Non-pigmented ciliary epithelial cell (primary cell): ENCODE measurements around the gene AVEN.
"Not testable (repeated sequence)": the region's sequence is repeated elsewhere in the genome, so short reads cannot be mapped to it uniquely, and the experiment has no call there.

Experiments used
- DNase-seq: peaks from one replicate; pipeline ENCODE4 v3.0.0-alpha.2; 2010; ENCODE audit warnings: low read depth

Gene AVEN, protein sequence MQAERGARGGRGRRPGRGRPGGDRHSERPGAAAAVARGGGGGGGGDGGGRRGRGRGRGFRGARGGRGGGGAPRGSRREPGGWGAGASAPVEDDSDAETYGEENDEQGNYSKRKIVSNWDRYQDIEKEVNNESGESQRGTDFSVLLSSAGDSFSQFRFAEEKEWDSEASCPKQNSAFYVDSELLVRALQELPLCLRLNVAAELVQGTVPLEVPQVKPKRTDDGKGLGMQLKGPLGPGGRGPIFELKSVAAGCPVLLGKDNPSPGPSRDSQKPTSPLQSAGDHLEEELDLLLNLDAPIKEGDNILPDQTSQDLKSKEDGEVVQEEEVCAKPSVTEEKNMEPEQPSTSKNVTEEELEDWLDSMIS

DNA sequence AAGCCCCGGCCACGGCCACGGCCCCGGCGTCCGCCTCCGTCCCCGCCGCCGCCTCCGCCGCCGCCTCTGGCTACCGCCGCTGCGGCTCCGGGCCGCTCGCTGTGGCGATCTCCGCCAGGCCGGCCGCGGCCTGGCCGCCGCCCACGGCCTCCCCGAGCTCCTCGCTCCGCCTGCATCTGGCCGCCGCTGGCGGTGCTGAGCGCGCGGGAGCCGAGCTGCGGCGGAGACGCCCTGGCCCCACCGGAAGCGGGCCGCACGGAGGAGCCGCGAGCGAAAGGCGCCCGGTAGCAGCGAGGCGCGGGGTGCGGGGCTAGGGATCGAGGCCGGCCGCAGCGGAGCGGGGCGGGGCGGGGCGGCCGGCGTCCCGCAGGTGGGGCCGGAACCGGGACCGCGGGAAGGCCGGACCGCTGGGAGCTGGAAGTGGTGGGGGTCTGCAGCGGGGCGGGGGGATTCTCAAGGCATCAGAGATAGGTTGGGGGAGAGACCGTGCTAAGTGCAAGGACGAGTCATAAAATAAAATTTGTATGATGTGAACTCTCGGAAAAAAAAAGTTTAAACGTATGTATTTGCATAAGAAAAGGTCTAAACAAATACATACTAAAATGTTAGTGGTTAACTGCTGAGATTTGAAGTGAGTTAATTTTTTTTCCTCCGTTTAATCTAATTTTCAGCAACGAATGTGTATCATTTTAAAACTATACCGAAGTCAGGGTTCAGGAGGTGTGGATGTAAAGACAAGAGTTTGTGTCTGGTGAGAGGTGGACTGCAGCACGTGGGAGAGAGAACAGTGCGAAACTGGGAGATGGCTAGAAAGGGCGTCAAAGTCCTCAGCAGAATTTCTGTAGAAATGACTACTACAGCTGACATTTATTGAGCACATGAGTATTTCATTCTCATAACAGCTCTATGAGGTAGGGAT is at the start of gene AVEN:
AVEN (minus strand) TSS at position 334 of the 919 bp plus-strand sequence; CDS start at position 176, 158 bp downstream.
- no peak for DNase-seq

DNA sequence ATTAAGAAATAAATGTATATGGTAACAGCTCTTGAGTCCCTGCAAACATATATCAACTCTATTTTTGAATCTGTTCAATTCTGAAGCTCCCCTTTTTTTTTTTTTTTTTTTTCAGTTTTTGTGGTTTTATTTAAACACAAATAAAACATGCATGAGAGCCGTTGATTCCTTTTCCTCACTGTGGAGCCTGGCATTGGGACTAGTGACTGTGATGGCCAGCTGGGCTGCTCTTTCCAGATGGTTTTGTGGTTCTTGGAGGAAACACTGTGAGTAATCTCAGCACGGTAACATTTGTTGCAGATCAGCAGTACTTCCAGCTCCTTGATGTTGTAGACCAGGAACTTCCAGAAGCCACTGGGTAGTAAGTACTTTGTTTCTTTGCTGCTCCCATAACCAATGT is 46.7 kb upstream of the AVEN start:
- DNase-seq: no peak

DNA sequence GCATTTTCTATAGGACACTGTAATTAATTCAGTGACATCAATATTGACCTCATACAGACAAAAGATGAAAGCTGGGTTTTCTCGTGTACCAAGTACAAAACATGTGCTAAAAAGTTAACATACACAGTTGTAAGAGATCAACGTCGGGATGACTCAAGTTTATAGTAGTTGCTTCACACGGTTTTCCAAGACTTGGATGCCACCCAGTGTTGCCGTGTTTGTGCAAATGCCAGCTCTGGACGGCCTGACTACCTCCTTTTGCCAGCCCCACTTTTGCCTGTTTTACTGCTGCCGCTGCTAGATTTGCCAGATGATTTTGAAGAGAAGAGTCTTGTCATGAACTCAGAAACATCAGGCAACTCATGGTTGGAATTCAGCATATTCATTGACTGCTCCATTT is 45.1 kb upstream of the AVEN start:
- no peak for DNase-seq

GRCh38 chr15:34079904-34080303 is 40.9 kb upstream of the AVEN start:
- no peak for DNase-seq

- DNase-seq: no peak
These were observed 39.9 kb upstream of the AVEN start for GRCh38 chr15:34078900-34079299.

DNA sequence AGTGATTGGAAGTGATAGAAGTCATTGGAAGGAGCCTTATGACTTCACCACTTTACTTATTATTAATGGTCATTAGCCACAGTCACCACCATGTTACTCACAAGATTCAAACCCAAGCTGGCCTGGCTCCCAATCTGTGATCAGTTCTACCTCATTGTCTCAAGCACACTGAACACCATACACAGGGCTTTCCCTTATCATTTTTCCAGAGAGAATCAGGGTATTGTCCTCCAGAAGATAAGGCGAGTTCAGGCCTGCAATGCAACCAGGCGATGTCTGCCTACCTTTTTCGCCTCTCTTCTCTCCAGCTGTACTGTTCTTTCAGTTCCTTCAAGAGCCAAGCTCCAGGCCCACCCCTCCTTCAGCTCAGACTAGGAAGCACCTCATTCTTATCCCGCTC is 37.8 kb upstream of the AVEN start:
- no peak for DNase-seq

DNA sequence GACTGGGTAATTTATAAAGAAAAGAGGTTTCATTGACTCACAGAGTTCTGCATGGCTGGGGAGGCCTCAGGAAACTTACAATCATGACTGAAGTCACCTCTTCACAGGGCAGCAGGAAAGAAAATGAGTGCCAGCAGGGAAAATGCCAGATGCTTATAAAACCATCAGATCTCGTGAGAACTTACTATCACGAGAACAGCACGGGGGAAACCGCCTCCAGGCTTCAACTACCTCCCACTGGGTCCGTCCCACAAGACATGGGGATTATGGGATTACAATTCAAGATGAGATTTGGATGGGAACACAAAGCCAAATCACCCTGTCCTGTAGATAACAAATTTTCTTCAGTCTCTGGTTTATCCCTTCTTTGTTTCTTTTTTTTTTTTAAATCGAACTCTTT is 31.0 kb upstream of the AVEN start:
- DNase-seq: no peak

DNA sequence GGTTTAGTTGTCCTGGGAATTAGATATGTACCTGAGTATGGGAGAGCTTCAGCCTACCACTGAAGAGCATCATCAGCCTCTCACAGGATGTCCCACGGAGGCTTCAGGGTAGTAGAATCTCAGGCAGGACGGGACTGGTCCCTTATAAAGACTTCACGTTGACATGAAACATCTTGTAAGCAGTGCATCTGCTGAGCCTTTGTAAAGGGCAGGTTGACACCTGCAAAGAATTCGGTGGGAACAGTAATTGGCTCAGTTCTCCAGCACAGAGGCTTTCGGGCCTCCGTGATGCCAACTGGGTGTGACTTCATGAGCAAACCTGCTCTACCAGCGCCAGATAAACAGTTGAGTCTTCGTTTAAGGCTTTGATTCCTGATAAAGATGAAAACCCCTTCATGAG is 26.9 kb upstream of the AVEN start:
- DNase-seq: no peak

DNA sequence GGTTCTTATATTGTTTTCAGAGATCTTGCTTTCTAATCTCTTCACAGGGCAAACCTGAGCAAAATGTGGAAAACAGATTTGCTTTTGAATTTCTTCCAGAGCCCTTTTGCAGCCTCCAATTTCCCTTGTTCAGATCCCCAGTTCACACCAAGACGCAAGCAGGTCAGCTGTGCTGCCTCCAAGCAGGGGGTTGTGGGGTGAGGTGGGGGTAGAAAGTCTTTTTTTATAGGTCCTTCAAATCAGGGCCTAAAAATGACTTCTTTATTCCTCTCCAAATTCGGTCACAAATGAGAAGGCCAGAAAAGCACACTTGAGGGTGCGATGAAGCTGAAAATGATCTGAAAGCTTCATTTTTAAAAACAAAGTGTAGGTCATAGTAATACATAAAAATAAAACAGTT is 26.3 kb upstream of the AVEN start:
- no peak for DNase-seq

DNA sequence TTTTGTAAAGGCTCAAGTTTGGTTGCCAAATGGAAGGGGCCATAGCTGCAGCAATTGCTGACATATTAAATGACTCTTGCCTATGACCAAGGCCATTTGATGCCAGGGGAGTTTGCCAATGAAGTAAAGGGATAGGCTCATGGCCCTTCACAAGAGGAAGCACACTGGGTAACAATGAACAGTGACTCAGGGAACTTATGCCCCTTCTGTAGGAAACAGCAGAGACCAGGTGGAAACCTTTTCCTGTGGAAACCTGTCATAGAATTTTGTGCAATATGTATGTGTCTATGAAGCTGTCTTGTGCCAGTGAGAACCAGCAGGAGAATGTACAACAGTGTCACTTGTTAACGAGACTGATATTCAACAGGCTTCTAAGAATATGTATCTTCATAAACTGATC is 25.4 kb upstream of the AVEN start:
- no peak for DNase-seq

DNA sequence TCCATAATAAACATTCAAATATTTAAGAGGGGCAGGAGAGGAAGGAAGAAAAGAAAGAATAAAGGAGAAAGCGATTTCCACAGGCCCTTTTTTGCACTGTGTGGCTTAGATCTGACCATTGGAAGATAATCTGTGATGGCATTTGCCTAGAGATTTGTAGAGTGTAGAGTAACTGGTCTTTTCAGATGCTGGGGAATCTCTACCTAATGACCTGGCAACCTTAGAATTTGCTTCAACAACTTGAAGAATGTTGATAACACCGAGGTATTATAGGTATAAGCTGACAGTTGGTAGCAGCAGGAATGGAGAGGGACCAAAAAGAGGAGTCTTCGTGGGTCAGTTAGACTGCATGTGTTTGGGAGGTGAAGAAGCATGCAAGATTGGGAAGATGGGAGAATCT is 20.9 kb upstream of the AVEN start:
- DNase-seq: no peak

DNA sequence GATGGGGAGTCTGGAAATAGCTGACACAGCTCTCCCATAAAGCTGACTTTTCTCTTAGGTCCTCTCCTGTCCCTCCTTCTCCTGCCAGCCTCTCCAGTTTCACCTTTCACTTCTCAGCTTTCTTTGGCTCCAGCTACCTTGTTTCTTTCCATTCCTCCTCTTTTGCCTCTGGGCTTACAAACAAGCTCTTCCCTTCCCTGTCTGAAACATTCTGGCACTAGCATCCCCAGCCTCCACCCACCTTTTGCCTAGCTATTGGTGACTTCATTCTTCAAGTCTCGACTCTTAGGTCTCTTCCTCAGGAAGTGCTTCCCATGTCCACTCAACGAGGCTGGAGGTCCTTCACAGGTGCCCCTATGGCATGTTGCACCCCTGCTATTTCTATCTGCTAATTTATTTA is 20.5 kb upstream of the AVEN start:
- DNase-seq: no peak

DNA sequence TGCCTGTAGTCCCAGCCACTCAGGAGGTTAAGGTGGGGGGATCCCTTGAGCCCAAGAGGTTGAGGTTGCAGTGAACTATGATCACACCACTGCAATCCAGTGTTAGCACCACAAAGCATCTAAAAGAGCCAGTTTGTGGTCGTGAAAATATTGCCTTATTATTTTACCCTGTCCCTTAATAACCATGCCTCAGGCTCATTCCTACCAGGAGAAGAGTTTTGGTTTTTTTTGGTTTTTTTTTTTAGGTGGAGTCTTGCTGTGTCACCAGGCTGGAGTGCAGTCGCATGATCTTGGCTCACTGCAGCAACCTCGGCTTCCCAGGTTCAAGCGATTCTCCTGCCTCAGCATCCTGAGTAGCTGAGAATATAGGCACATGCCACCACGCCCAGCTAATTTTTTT is 17.9 kb upstream of the AVEN start:
- no peak for DNase-seq

DNA sequence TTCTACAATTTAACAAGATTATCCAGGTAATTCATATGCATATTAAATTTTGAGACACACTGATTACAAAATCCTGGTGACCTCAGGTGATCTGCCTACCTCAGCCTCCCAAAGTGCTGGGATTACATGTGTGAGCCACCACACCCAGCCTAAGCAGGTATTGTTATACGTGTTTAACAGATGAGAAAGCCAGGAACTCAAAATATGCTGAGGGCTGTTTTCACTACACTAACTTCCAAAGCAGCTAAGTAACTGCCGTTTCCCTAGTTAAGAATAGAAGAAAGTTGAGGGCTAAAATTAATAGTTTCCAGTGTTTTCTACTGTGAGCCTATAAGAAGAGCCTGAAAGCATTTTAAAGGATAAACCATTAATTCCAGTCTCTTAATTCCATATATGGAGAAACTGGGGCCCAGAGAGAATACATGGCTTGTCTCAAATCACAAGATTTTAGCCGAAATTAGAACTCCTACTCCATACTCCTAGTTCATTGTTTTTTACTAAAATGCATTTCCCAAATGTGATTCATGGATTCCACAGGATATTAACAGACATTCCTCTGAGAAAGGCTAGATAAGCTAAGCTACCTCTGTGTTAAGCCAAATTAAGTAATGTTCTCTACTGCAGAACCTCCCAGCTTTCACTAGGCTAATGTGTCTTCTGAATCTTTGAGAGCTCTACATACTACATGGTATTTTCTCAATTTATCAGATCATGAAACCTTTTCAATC is 17.0 kb upstream of the AVEN start:
- peak; percentile 79 for DNase-seq

DNA sequence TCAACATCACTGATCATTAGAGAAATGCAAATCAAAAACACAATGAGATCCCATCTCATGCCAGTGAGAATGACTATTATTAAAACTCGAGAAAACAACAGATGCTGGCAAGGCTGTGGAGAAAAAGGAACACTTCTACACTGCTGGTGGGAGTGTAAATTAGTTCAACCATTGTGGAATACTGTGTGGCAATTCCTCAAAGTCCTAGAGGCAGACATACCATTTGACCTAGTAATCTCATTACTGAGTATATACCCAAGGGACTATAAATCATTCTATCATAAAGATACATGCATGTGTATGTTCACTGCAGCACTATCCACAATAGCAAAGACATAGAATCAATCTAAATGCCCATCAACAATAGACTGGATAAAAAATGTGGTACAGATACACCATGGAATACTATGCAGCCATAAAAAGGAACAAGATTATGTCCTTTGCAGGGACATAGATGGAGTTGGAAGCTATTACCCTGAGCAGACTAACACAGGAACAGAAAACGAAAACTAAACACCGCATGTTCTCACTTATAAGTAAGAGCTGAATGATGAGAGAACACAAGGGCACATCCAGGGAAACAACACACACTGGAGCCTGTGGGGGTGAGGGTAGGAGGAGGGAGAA is 15.2 kb upstream of the AVEN start:
- DNase-seq: no peak

- not testable (repeated sequence) for DNase-seq
These were observed 11.4 kb upstream of the AVEN start for GRCh38 chr15:34050385-34050784.

DNA sequence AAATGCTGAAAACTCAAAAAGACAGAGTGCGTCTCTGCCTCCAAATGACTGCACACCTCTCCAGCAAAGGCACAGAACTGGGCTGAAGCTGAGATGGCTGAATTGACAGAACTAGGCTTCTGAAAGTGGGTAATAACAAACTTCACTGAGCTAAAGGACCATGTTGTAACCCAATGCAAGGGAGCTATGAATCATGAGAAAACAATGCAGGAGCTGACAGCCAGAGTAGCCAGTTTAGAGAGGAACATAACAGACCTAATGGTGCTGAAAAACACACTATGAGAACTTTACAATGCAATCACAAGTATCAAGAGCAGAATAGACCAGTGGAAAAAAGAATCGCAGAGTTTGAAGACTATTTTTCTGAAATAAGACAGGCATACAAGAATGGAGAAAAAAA is 10.1 kb upstream of the AVEN start:
- DNase-seq: peak; percentile 82

DNA sequence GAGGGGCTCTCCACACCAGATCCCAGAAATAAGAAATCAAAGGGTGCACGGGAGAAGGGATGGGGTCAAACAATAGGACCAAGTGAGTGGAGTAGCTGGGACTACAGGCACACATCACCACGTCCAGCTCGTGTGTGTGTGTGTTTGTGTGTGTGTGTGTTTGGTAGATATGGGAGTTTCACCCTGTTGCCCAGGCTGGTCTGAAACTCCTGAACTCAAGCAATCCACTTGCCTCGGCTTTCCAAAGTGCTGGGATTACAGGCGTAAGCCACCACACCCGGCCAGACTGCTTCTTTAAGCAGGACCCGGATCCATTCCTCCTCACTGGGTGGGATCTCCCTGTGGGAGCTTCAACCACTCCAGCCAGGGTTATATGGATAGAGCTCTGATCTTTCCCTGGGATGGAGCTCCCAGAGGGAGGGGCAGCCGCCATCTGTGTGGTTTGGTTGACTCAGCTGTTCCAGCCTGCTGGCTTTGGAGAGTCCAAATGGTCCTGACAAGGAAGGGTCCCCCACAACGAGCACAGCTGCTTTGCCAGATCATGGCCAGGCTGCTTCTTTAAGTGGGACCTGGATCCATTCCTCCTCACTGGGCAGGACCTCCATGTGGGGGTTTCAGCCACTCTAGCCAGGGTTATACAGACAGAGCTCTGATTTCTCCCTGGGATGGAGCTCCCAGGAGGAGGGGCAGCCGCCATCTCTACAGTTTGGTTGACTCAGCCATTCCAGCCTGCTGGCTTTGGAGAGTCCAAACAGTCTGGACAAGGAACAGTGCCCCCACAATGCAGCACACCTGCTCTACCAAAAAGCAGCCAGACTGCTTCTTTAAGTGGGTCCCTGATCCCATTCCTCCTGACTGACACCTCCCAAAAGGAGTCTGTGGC is 9.1 kb upstream of the AVEN start:
- no peak for DNase-seq

DNA sequence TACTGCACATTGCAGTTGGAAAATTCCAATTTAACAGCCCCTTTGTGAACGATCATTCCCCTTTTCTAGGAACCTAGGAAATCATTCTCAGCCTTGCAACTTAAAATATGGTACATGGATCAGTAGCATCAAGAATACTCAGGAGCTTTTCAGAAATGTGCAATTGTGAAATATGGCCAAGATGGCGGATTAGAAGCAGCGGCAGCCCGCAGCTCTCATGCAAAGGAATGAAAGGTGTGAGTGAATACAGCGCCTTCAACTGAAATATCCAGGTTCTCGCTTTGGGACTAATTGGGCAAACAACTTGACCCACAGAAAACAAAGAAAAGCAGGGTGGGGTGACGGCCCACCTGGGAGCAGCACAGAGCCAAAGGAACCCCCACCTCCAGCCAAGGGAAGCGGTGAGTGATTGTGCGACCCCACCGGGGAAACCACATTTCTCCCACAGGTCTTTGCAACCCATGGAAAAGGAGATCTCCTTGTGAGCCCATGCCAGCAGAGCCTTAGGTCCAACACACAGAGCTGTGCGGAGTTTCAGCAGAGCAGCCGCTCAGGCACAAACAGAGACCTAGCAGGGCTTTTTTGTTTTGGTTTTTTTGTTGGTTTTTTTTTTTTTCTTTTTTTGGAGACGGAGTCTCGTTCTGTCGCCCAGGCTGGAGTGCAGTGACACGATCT is 7.6 kb upstream of the AVEN start:
- DNase-seq: no peak

DNA sequence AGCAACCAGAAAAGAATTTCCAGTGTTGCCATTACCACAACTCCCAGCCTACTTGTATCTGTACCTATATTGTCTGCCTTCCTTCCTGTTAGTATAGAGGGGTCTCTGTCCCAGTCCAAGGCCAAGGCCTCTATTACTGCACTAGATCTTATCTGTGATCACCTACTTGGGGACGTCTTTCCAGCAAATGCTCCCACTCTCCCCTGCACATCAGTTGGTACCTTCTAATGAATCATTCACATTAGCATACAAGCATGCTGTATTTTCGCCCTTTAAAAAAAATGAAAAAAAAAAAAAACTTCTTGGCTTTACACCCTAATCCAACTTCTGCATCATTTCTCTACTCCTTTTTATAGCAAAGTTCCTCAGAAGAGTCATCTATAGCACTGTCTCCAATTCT is 4.8 kb upstream of the AVEN start:
- DNase-seq: no peak

DNA sequence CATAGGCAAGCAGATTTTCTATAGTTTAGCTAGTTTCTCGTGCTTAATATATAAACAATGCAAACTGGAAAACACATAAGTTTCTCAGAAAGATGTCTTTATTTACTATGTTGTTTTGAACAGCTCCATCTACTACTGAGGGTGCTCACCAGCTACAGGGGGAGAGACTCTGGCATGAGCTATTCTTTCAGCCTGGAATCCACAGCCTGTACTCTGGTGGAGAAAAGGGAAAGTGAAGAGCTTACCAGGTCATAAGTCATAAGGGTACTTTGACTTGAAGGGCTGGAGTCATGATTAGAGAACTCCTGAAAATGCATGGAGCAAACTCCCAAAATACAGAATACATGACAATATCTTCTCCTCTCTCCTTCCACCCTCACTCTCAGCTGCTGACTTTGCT is 4.4 kb upstream of the AVEN start:
- no peak for DNase-seq
